GM21528 (cell line): ENCODE measurements around the gene ZBTB8A.
"Not testable (repeated sequence)": the region's sequence is repeated elsewhere in the genome, so short reads cannot be mapped to it uniquely, and the experiment has no call there.

Source experiments
- ATAC-seq: cut with Tn5 transposase; IDR thresholded peaks from one replicate; pipeline ENCODE4 v1.9.1; 2021; ENCODE audit warnings: mild to moderate bottlenecking, moderate library complexity; ENCODE audit not compliant: unreplicated experiment, low FRiP score

ZBTB8A gene

GRCh38 chr1:32618673-32619221 lies 79.5 kb downstream of the ZBTB8A start:
- ATAC-seq: no peak

DNA sequence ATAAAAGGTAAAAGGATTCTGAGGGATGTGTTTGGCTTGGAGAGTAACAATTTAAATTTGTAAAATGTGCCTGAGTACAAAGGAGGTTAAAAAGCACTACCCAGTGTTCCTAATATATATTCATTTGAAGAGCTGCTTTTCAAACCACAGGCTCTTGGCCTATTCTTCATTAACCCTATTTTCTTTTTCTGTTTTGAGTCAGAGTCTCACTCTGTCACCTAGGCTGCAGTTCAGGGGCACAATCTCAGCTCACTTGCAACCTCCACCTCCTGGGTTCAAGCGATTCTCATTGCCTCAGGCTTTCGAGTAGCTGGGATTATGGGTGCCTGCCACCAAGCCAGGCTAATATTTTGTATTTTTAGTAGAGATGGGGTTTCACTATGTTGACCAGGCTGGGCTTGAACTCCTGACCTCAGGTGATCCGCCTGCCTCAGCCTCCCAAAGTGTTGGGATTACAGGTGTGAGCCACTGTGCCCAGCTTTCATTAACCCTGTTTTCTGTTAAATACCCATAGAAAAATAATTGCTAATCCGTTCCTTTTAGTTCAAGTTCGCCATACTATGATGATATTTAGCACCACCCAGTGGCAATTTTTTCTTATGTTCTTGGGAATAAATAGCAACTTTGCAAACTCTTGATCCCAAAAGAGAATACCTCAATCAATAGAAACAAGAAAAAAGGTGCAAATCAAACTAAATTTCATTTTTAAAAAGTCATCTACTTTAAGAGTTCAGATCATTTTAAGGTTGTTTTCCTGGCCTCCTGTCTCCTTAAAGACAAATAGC lies 80.7 kb downstream of the ZBTB8A start:
- ATAC-seq: peak; percentile 76

DNA sequence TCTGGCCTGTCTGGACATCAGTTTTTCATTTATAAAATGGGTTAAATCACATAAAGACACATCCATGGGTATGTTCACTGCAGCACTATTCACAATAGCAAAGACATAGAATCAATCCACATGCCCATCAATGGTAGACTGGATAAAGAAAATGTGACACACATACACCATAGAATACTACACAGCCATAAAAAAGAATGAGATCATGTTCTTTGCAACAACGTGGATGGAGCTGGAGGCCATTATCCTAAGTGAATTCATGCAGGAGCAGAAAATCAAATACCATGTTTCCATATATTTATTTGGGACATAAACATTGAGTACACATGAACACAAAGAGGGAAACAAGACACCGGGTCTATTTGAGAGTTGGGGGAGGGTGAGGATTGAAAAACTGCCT lies 83.0 kb downstream of the ZBTB8A start:
- no peak for ATAC-seq

GRCh38 chr1:32622806-32623681 lies 83.8 kb downstream of the ZBTB8A start:
- ATAC-seq: no peak

- no peak for ATAC-seq
Measured at GRCh38 chr1:32623775-32624174, 84.5 kb downstream of the ZBTB8A start.

- no peak for ATAC-seq
Measured at GRCh38 chr1:32626176-32626575, 86.9 kb downstream of the ZBTB8A start.

DNA sequence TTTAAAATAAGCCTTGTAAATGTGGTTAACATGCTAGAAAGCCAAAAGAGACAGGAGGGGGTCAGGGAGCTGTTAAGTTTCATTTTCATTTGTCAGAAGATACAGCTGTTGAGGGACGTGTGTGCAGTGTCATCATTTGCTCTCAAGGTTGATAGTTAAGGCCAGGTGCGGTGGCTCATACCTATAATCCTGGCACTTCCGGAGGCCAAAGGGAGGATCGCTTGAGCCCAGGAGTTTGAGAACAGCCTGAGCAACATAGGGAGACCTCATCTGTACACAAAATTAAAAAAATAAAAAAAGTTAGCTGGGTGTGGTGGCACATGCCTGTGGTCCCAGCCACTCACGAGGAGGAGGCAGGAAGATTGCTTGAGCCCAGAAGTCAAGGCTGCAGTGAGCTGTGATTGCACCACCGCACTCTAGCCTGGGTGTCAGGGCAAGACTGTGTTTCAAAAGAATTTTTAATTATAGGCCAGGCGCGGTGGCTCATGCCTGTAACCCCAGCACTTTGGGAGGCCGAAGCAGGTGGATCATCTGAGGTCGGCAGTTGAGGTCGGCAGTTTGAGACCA lies 88.5 kb downstream of the ZBTB8A start:
- peak; percentile 79 for ATAC-seq

GRCh38 chr1:32630173-32630572 lies 90.9 kb downstream of the ZBTB8A start:
- ATAC-seq: not testable (repeated sequence)

- no peak for ATAC-seq
Measured at GRCh38 chr1:32632829-32633228, 93.6 kb downstream of the ZBTB8A start.

- no peak for ATAC-seq
Measured at GRCh38 chr1:32635508-32636277, 96.5 kb downstream of the ZBTB8A start.

DNA sequence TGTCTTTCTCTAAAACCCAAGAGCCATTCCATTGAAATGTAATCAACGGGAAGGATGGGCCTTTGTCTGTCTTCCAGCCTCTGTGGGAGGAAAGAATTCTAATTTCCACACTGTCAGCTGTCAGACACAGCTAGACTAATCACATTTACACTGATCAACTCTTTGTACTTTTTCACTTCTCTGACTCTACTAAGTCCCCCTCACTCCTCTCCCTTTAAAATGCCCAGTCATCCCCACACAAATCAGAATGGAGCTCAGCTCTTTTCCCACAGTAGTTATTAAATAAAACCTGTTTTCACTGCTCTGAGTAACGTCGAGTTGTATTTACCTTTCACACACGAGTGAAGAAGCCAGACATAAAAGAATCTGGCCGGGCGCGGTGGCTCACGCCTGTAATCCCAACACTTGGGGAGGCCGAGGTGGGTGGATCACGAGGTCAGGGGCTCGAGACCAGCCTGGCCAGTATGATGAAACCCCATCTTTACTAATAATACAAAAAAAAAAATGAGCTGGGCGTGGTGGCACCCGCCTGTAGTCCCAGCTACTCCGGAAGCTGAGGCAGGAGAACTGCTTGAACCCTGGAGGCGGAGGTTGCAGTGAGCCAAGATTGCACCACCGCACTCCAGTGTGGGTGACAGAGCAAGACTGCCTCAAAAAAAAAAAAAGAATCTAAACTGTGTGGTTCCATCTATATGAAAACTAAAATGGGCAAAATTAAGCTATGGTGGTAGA lies 97.9 kb downstream of the ZBTB8A start:
- ATAC-seq: no peak

DNA sequence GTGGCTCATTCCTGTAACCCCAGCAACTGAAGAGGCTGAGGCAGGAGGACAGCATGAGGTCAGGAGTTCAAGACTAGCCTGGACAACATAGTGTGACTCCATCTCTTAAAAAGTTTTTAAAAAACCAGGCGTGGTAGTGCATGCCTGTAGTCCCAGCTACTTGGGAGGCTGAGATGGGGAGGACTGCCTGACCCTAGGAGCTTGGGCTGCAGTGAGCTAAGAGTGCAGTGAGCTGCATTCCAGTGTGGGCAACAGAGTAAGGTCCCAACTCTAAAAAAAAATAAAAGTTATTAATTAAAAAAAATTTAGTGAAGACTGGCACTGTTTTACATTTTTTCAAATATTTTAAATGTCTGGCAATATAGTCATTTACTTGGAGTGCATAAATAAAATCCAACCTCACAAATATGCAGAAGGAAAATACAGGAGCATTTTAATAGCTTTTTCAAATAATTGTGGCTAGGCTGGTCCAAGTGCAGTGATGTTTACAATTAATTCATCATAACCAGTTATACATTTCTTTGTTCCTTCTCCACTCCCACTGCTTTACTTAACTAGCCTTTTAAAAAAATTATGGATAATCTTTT lies 100.4 kb downstream of the ZBTB8A start:
- ATAC-seq: no peak

- ATAC-seq: not testable (repeated sequence)
Measured at GRCh38 chr1:32642292-32642827, 103.1 kb downstream of the ZBTB8A start.

- ATAC-seq: no peak
Measured at GRCh38 chr1:32644426-32644825, 105.2 kb downstream of the ZBTB8A start.

DNA sequence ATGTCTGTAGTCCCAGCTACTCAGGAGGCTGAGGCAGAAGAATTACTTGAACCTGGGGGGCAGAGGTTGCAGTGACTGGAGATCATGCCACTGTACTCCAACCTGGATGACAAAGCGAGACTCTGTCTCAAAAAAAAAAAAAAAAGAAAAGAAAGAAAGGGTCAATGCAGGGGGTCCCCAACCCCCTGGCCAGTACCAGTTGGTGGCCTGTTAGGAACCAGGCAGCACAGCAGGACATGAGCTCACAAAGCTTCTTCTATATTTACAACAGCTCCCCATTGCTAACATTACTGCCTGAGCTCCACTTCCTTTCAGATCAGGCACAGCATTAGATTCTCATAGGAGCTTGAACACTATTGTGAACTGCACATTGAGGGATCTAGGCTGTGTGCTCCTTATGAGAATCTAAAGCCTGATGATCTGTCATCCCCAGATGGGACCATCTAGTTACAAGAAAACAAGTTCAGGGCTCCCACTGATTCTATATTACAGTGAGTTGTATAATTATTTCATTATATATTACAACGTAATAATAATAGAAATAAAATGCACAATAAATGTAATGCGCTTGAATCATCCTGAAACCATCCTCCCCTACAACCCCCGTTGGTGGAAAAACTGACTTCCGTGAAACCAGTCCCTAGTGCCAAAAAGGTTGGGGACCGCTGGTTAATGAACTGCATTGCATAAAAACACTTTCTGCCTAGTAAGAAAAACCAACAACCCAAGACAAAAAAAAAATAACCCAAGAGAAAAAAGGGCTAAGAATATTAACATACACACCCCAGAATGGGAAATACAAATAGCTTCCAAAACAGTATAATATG lies 108.3 kb downstream of the ZBTB8A start:
- no peak for ATAC-seq

DNA sequence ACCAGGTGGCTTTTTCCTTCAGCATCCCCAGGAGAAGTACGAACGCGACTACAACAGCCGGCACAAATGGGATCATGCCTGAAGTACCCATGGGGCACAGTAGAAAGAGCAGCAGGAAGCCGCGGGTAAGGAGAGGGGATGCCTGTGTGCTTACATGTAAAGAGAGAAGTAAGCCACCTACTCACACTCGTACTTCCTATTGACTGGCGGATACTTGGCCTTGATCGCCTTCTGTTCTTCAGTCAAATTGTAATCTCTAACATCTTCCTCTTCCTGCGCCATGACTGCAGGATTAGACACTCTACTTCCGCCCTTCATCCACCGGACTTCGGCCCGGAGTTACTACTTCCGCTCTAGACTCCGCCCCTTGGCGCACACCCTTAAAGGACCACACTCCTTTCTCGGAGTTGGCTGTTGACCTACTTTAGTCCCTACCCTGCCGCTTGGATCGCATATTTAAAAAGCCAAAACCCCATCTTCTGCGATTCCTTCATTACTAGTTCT lies 111.1 kb downstream of the ZBTB8A start, which contains the start of gene ZBTB8OS:
Gene ZBTB8OS, minus strand, starts transcription at position 303 of the 504 bp plus-strand sequence. Its CDS starts 21 bp downstream, at position 282.
- ATAC-seq: peak; percentile 73

DNA sequence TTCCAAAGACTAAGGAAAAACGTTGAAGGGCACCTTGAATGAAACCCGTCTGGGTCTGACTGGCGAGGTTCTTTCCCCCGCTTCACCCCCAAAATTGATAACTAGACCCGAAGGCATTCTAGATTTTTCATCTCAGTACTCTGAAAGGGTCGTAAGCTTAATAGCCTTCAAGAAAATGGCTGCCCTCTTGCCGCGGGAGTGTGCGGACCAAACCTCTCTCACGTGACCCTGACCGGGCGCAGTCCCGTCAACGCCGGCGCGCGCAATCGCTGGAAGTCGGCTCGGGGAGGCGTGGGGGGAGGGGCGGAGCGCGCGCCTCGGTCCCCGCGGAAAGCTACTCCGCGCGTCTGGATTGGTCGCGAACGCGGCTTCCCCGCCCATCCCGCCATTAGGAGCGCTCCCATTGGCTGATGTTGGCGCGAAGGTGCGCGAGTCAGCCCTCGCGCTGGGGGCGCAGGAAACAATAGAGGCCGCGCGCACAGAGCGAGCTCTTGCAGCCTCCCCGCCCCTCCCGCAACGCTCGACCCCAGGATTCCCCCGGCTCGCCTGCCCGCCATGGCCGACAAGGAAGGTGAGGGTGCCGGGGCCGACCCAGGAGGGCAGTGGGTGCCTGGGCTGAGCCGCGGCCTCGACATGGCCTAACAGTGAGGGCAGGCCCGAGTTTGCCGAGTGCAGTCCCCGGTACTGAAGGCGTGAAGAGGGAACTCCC lies 111.7 kb downstream of the ZBTB8A start, which contains the start of gene RBBP4:
Gene RBBP4, plus strand, starts transcription at position 457 of the 709 bp plus-strand sequence. Its CDS starts 99 bp downstream, at position 556.
- ATAC-seq: peak; percentile 80
